ENCODE results near the gene ACER1. TPM values are rescaled to one million over a fixed set of nuclear protein-coding genes. Genes with fewer than 3 reads are reported as not detected.

ACER1 gene
- total RNA-seq (1 to 10 TPM in 2 of 5 experiments, under 1 TPM in 3; 0.65 to 2.9 (median 0.87) TPM), polyA plus RNA-seq (1 to 10 TPM; 1.1 to 3.9 TPM), total RNA-seq (3.8 reads per million, percentile 19 among the genes with 10 or more reads in this experiment)

- Histone ChIP-seq H3K9me3 (ENCODE audit: control insufficient read depth in 2 of 3, low read length in 3 of 3) (no peaks in the 10 kb centered on the region), H3K4me3 (ENCODE audit: low read length) (no peak within 1 kb of the TSS), H3K36me3 (ENCODE audit: control insufficient read depth in 2 of 3, insufficient read depth in 3 of 3, low read length in 3 of 3) (no peaks in the 10 kb centered on the region), H3K27ac (ENCODE audit: low read depth, low read length) (no peak within 1 kb of the TSS), H3K27me3 (ENCODE audit: control insufficient read depth in 2 of 2, insufficient read depth in 2 of 2, low read length in 2 of 2) (no peaks in the 10 kb centered on the region), H3K4me1 (ENCODE audit: control insufficient read depth in 2 of 2, insufficient read depth in 2 of 2, low read length in 2 of 2) (no peaks in the 10 kb centered on the region)
- Mint-ChIP-seq H3K36me3 (peaks cover 0 to 4% (median 0%) of the 10 kb centered on the region in 5 donors), H3K27me3 (no peaks in the 10 kb centered on the region), H3K27ac (no peak within 1 kb of the TSS), H3K4me3 (no peak within 1 kb of the TSS), H3K9me3 (no peaks in the 10 kb centered on the region), H3K4me1 (no peaks in the 10 kb centered on the region)
- CTCF ChIA-PET, result no interaction called here
- POLR2A ChIA-PET, result no interaction called here
- ATAC-seq (no peak), DNase-seq (no peak)
- intact Hi-C loops (cut with micrococcal nuclease), result no loop called here
These were observed at the start of gene ACER1 for GRCh38 chr19:6333439-6333838. TSS of gene ACER1 (minus strand) at chr19:6333612. CDS start at chr19:6333551, 61 bp downstream.

- H3K9me3 Mint-ChIP-seq, result peaks cover 0 to 6% (median 0%) of the 10 kb centered on the region in 11 donors
These were observed 49.8 kb upstream of the ACER1 start for GRCh38 chr19:6383188-6383587.

GRCh38 chr19:6381030-6381750, 47.8 kb upstream of the ACER1 start:
- H3K36me3 ChIP-seq (ENCODE audit: control insufficient read depth in 2 of 3, insufficient read depth in 3 of 3, low read length in 3 of 3), result peaks cover 0 to 70% (median 16%) of the 10 kb centered on the region in 3 experiments
- no peak for DNase-seq

More at GRCh38 chr19:6383188-6383587, 49.8 kb upstream of the ACER1 start:
- H3K36me3 ChIP-seq (ENCODE audit: control insufficient read depth in 2 of 3, insufficient read depth in 3 of 3, low read length in 3 of 3), result peaks cover 0 to 89% (median 18%) of the 10 kb centered on the region in 3 experiments
- H3K27me3 ChIP-seq (ENCODE audit: control insufficient read depth in 2 of 2, insufficient read depth in 2 of 2, low read length in 2 of 2), result no peaks in the 10 kb centered on the region
- Mint-ChIP-seq H3K27me3 (no peaks in the 10 kb centered on the region), H3K4me1 (peaks cover 0 to under 1% (median 0%) of the 10 kb centered on the region in 7 donors), H3K36me3 (peaks cover 5 to 37% (median 23%) of the 10 kb centered on the region in 5 donors), H3K4me3 (no peak overlapping the region), H3K27ac (peak overlapping the region in 1 of 9 donors; percentile 70)
- no peaks in the 10 kb centered on the region for H3K4me1 ChIP-seq (ENCODE audit: control insufficient read depth in 2 of 2, insufficient read depth in 2 of 2, low read length in 2 of 2)
- ChIA-PET POLR2A (interaction anchor here (0.7 kb wide), 1 partner anchor 634 kb away, joined by 4 read pairs; no protein-coding TSS in a partner anchor), CTCF (no interaction called here)
- peaks cover 0 to 7% (median 0%) of the 10 kb centered on the region in 3 experiments for H3K9me3 ChIP-seq (ENCODE audit: control insufficient read depth in 2 of 3, low read length in 3 of 3)
- no peak overlapping the region for H3K4me3 ChIP-seq (ENCODE audit: low read length)
- no peak for ATAC-seq
- intact Hi-C loops (cut with micrococcal nuclease), result no loop called here
- DNase-seq, result no peak
- no peak overlapping the region for H3K27ac ChIP-seq (ENCODE audit: low read depth, low read length)

GRCh38 chr19:6379744-6380143, 46.3 kb upstream of the ACER1 start:
- peak overlapping the region in 1 of 9 donors; percentile 62 for H3K27ac Mint-ChIP-seq
- DNase-seq (no peak), ATAC-seq (no peak)
- CTCF ChIA-PET, result no interaction called here
- Histone ChIP-seq H3K36me3 (ENCODE audit: control insufficient read depth in 2 of 3, insufficient read depth in 3 of 3, low read length in 3 of 3) (peaks cover 0 to 57% (median 16%) of the 10 kb centered on the region in 3 experiments), H3K4me3 (ENCODE audit: low read length) (no peak overlapping the region), H3K27ac (ENCODE audit: low read depth, low read length) (no peak overlapping the region), H3K9me3 (ENCODE audit: control insufficient read depth in 2 of 3, low read length in 3 of 3) (peaks cover 0 to 7% (median 0%) of the 10 kb centered on the region in 3 experiments), H3K27me3 (ENCODE audit: control insufficient read depth in 2 of 2, insufficient read depth in 2 of 2, low read length in 2 of 2) (no peaks in the 10 kb centered on the region), H3K4me1 (ENCODE audit: control insufficient read depth in 2 of 2, insufficient read depth in 2 of 2, low read length in 2 of 2) (no peaks in the 10 kb centered on the region)
- intact Hi-C loops (cut with micrococcal nuclease), result no loop called here
- no peaks in the 10 kb centered on the region for H3K4me1 Mint-ChIP-seq
- H3K9me3 Mint-ChIP-seq, result peaks cover 0 to 6% (median 0%) of the 10 kb centered on the region in 11 donors
- POLR2A ChIA-PET, result interaction anchor here (0.6 kb wide), 1 partner anchor 198 kb away, joined by 9 read pairs; no protein-coding TSS in a partner anchor
- no peaks in the 10 kb centered on the region for H3K27me3 Mint-ChIP-seq
- no peak overlapping the region for H3K4me3 Mint-ChIP-seq
- peaks cover 5 to 28% (median 14%) of the 10 kb centered on the region in 5 donors for H3K36me3 Mint-ChIP-seq

More at GRCh38 chr19:6381030-6381750, 47.8 kb upstream of the ACER1 start:
- POLR2A ChIA-PET, result no interaction called here
- Histone ChIP-seq H3K4me3 (ENCODE audit: low read length) (no peak overlapping the region), H3K27me3 (ENCODE audit: control insufficient read depth in 2 of 2, insufficient read depth in 2 of 2, low read length in 2 of 2) (no peaks in the 10 kb centered on the region), H3K4me1 (ENCODE audit: control insufficient read depth in 2 of 2, insufficient read depth in 2 of 2, low read length in 2 of 2) (no peaks in the 10 kb centered on the region), H3K27ac (ENCODE audit: low read depth, low read length) (no peak overlapping the region), H3K9me3 (ENCODE audit: control insufficient read depth in 2 of 3, low read length in 3 of 3) (peaks cover 0 to 7% (median 0%) of the 10 kb centered on the region in 3 experiments)
- Mint-ChIP-seq H3K27me3 (no peaks in the 10 kb centered on the region), H3K9me3 (peaks cover 0 to 6% (median 0%) of the 10 kb centered on the region in 11 donors), H3K4me3 (no peak overlapping the region), H3K4me1 (no peaks in the 10 kb centered on the region), H3K27ac (peak overlapping the region in 1 of 9 donors; percentile 56), H3K36me3 (peaks cover 5 to 28% (median 22%) of the 10 kb centered on the region in 5 donors)
- intact Hi-C loops (cut with micrococcal nuclease), result no loop called here
- no peak for ATAC-seq
- CTCF ChIA-PET, result no interaction called here

GRCh38 chr19:6378486-6378885, 45.1 kb upstream of the ACER1 start:
- Histone ChIP-seq H3K4me3 (ENCODE audit: low read length) (no peak overlapping the region), H3K27ac (ENCODE audit: low read depth, low read length) (no peak overlapping the region), H3K4me1 (ENCODE audit: control insufficient read depth in 2 of 2, insufficient read depth in 2 of 2, low read length in 2 of 2) (peaks cover 0 to 5% of the 10 kb centered on the region in 2 donors), H3K27me3 (ENCODE audit: control insufficient read depth in 2 of 2, insufficient read depth in 2 of 2, low read length in 2 of 2) (no peaks in the 10 kb centered on the region), H3K36me3 (ENCODE audit: control insufficient read depth in 2 of 3, insufficient read depth in 3 of 3, low read length in 3 of 3) (peaks cover 0 to 47% (median 16%) of the 10 kb centered on the region in 3 experiments), H3K9me3 (ENCODE audit: control insufficient read depth in 2 of 3, low read length in 3 of 3) (peaks cover 0 to 7% (median 0%) of the 10 kb centered on the region in 3 experiments)
- Mint-ChIP-seq H3K4me1 (peaks cover 0 to 5% (median 4%) of the 10 kb centered on the region in 7 donors), H3K4me3 (no peak overlapping the region), H3K9me3 (peaks cover 0 to 6% (median 0%) of the 10 kb centered on the region in 11 donors), H3K36me3 (peaks cover 5 to 28% (median 14%) of the 10 kb centered on the region in 5 donors), H3K27ac (no peak overlapping the region), H3K27me3 (no peaks in the 10 kb centered on the region)
- CTCF ChIA-PET, result no interaction called here
- DNase-seq (no peak), ATAC-seq (no peak)
- intact Hi-C loops (cut with micrococcal nuclease), result no loop called here
- POLR2A ChIA-PET, result no interaction called here

GRCh38 chr19:6378041-6378440, 44.6 kb upstream of the ACER1 start:
- intact Hi-C loops (cut with micrococcal nuclease), result no loop called here
- H3K36me3 ChIP-seq (ENCODE audit: control insufficient read depth in 2 of 3, insufficient read depth in 3 of 3, low read length in 3 of 3), result peaks cover 0 to 43% (median 16%) of the 10 kb centered on the region in 3 experiments
- no peak overlapping the region for H3K27ac ChIP-seq (ENCODE audit: low read depth, low read length)
- no peak overlapping the region for H3K27ac Mint-ChIP-seq
- peaks cover 0 to 7% (median 5%) of the 10 kb centered on the region in 7 donors for H3K4me1 Mint-ChIP-seq
- peaks cover 0 to 7% (median 0%) of the 10 kb centered on the region in 3 experiments for H3K9me3 ChIP-seq (ENCODE audit: control insufficient read depth in 2 of 3, low read length in 3 of 3)
- no peak overlapping the region for H3K4me3 ChIP-seq (ENCODE audit: low read length)
- no peaks in the 10 kb centered on the region for H3K27me3 ChIP-seq (ENCODE audit: control insufficient read depth in 2 of 2, insufficient read depth in 2 of 2, low read length in 2 of 2)
- H3K9me3 Mint-ChIP-seq, result peaks cover 0 to 6% (median 0%) of the 10 kb centered on the region in 11 donors
- H3K36me3 Mint-ChIP-seq, result peaks cover 5 to 23% (median 14%) of the 10 kb centered on the region in 5 donors
- peaks cover 0 to 6% of the 10 kb centered on the region in 2 donors for H3K4me1 ChIP-seq (ENCODE audit: control insufficient read depth in 2 of 2, insufficient read depth in 2 of 2, low read length in 2 of 2)
- H3K4me3 Mint-ChIP-seq, result no peak overlapping the region
- ATAC-seq (no peak), DNase-seq (no peak)
- CTCF ChIA-PET, result no interaction called here
- POLR2A ChIA-PET, result no interaction called here
- no peaks in the 10 kb centered on the region for H3K27me3 Mint-ChIP-seq
